Loucy (cell line): ENCODE data around the gene OTOS.

Experiments
- CTCF ChIP-seq: fragments of 200-600 bp; sonication (generic); conservative IDR thresholded peaks from 2 replicates; pipeline ENCODE4 v1.5.1; 2014; ENCODE audit warnings: mild to moderate bottlenecking, antibody characterized with exemption, low read length
- EZH2phosphoT487 ChIP-seq: fragments of 200-600 bp; IDR thresholded peaks from 2 replicates; pipeline ENCODE4 v1.6.1; 2018; ENCODE audit warnings: antibody characterized with exemption, mild to moderate bottlenecking, moderate library complexity, borderline replicate concordance

DNA sequence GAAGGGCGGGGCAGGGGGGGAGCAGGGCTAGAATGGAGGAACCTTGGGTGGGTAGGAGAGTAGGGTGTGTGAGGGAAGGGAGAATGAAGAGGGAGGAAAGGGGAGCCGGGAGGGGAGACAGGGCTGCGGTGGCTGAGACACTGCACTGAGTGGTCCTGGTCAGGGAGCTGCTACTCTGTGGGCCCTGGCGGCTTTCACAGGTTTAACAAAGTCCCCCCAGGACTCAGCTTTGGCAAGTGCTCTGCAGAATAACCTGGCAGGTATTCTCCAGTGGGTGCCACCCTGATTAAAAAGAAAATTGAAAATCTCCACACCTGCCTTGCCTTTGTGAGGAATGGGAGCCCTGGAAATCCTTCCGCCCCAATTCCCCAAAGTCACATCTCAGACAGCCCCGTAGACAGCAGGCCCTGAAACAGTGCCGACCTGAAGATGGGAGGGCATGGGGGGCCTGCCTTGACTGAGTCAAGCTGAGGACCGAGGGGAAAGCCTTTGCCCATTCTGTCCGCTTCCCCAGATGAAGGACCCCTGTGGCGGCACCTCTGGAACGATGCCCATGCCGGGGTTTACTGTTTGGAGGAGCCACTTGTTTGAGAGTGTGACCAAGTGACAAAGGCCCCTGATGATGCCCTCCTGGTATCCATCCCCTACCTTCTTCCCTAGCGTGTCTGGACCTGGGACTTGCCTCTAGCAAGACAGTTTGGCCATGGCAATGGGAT, 43.6 kb upstream of the OTOS start:
- TF ChIP-seq CTCF = no peak
- TF ChIP-seq EZH2phosphoT487 = no peak
